Measurements from ENCODE around the gene POLR3B.

POLR3B gene

GRCh38 chr12:106342397-106343213 lies 14.9 kb upstream of the POLR3B start:
- peak overlapping the region; percentile 33 for H3K27ac ChIP-seq
- TF ChIP-seq CTCF (conservative IDR thresholded peaks at IDR 0.05) = no peak
- no peak for TF ChIP-seq ZFX (IDR thresholded peaks at IDR 0.05)

GRCh38 chr12:106343214-106343528 lies 14.4 kb upstream of the POLR3B start:
- TF ChIP-seq ZFX (IDR thresholded peaks at IDR 0.05) = no peak
- H3K27ac ChIP-seq = peak overlapping the region; percentile 33; the same call in 1 of the 2 replicates

GRCh38 chr12:106344131-106344530 lies 13.4 kb upstream of the POLR3B start:
- H3K27ac ChIP-seq = no peak overlapping the region
- TF ChIP-seq CTCF (conservative IDR thresholded peaks at IDR 0.05) (no peak), ZFX (IDR thresholded peaks at IDR 0.05) (no peak)

- no peak overlapping the region for H3K27ac ChIP-seq
- TF ChIP-seq CTCF (conservative IDR thresholded peaks at IDR 0.05) = peak; percentile 55
- no peak for TF ChIP-seq ZFX (IDR thresholded peaks at IDR 0.05)
Observed at GRCh38 chr12:106345746-106346145, 11.8 kb upstream of the POLR3B start.

GRCh38 chr12:106348411-106348810 lies 9.1 kb upstream of the POLR3B start:
- no peak overlapping the region for H3K27ac ChIP-seq
- no peak for TF ChIP-seq CTCF (conservative IDR thresholded peaks at IDR 0.05)
- no peak for TF ChIP-seq ZFX (IDR thresholded peaks at IDR 0.05)

GRCh38 chr12:106353175-106353574 lies 4.4 kb upstream of the POLR3B start:
- TF ChIP-seq CTCF (conservative IDR thresholded peaks at IDR 0.05) = no peak
- no peak overlapping the region for H3K27ac ChIP-seq

- TF ChIP-seq ZFX (IDR thresholded peaks at IDR 0.05) = no peak
- TF ChIP-seq CTCF (conservative IDR thresholded peaks at IDR 0.05) = no peak
- peak overlapping the region; percentile 85 for H3K27ac ChIP-seq
Observed at GRCh38 chr12:106358396-106359241, 1.1 kb downstream of the POLR3B start.

Measured in C4-2B (cell line).